ENCODE results near the gene SLC6A5. TPM values are rescaled to one million over a fixed set of nuclear protein-coding genes. Genes with fewer than 3 reads are reported as not detected.

SLC6A5 gene
- total RNA-seq, 3 donors from 2014 or later (not counting 1 experiment from before 2014, with no cell fraction given), result not detected

DNA sequence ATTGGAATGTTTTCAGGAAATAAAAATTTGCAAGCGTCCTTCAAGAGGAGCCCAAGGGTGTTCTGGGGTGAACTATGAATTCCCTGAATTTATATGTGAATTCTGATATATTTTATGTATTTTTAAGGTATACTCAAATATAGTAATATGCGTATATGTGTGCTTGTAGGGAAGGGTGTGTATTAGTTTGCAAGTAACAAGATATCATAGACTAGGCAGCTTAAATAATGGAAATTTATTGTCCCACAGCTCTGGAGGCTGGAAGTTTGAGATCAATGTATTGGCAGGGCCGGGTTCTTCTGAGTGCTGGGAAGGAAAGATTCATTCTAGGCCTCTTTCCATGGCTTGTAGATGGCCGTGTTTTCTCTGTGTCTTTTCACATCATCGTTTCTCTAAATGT is 16.2 kb upstream of the SLC6A5 start:
- Mint-ChIP-seq H3K4me1 (no peaks in the 10 kb centered on the region), H3K36me3 (no peaks in the 10 kb centered on the region), H3K4me3 (no peak overlapping the region), H3K27me3 (ENCODE audit: low read depth in 2 of 2) (peaks cover 0 to 8% of the 10 kb centered on the region in 2 donors), H3K9me3 (peaks cover 0 to 2% of the 10 kb centered on the region in 2 donors), H3K27ac (no peak overlapping the region)
- no peak for TF ChIP-seq CTCF (IDR thresholded peaks at IDR 0.05)
- Histone ChIP-seq H3K36me3 (ENCODE audit: control insufficient read depth, insufficient read depth, low read length) (no peaks in the 10 kb centered on the region), H3K4me3 (ENCODE audit: low read length) (no peak overlapping the region), H3K27me3 (ENCODE audit: control insufficient read depth, insufficient read depth, low read length) (no peaks in the 10 kb centered on the region), H3K9me3 (ENCODE audit: control insufficient read depth, insufficient read depth, low read length) (no peaks in the 10 kb centered on the region), H3K4me1 (ENCODE audit: control insufficient read depth, insufficient read depth, low read length) (no peaks in the 10 kb centered on the region), H3K27ac (ENCODE audit: low read length) (no peak overlapping the region)
- intact Hi-C loops (cut with micrococcal nuclease), result no loop called here
- WGBS (ENCODE audit: insufficient coverage), result 74% methylated on average over 5 of the region's 5 CpGs
- ATAC-seq (no peak), DNase-seq (no peak)

GRCh38 chr11:20584093-20584774 is 15.2 kb upstream of the SLC6A5 start:
- no peaks in the 10 kb centered on the region for H3K27me3 ChIP-seq (ENCODE audit: control insufficient read depth, insufficient read depth, low read length)
- no peaks in the 10 kb centered on the region for H3K36me3 ChIP-seq (ENCODE audit: control insufficient read depth, insufficient read depth, low read length)
- no peak overlapping the region for H3K4me3 ChIP-seq (ENCODE audit: low read length)
- H3K9me3 Mint-ChIP-seq, result peaks cover 0 to 2% of the 10 kb centered on the region in 2 donors
- H3K27ac ChIP-seq (ENCODE audit: low read length), result no peak overlapping the region
- H3K36me3 Mint-ChIP-seq, result no peaks in the 10 kb centered on the region
- intact Hi-C loops (cut with micrococcal nuclease), result no loop called here
- H3K27ac Mint-ChIP-seq, result no peak overlapping the region
- no peaks in the 10 kb centered on the region for H3K9me3 ChIP-seq (ENCODE audit: control insufficient read depth, insufficient read depth, low read length)
- peaks cover 3 to 14% of the 10 kb centered on the region in 2 donors for H3K27me3 Mint-ChIP-seq (ENCODE audit: low read depth in 2 of 2)
- 79% methylated on average over 4 of the region's 4 CpGs for WGBS (ENCODE audit: insufficient coverage)
- no peak overlapping the region for H3K4me3 Mint-ChIP-seq
- DNase-seq (no peak), ATAC-seq (no peak)
- no peaks in the 10 kb centered on the region for H3K4me1 ChIP-seq (ENCODE audit: control insufficient read depth, insufficient read depth, low read length)
- TF ChIP-seq CTCF (IDR thresholded peaks at IDR 0.05), result no peak
- no peaks in the 10 kb centered on the region for H3K4me1 Mint-ChIP-seq

GRCh38 chr11:20589796-20590195 is 9.6 kb upstream of the SLC6A5 start:
- H3K27me3 Mint-ChIP-seq (ENCODE audit: low read depth in 2 of 2), result peaks cover 14 to 28% of the 10 kb centered on the region in 2 donors
- H3K36me3 Mint-ChIP-seq, result no peaks in the 10 kb centered on the region
- no peak for TF ChIP-seq CTCF (IDR thresholded peaks at IDR 0.05)
- DNase-seq (no peak), ATAC-seq (no peak)
- 74% methylated on average over 6 of the region's 6 CpGs for WGBS (ENCODE audit: insufficient coverage)
- H3K4me1 Mint-ChIP-seq, result no peaks in the 10 kb centered on the region
- Histone ChIP-seq H3K9me3 (ENCODE audit: control insufficient read depth, insufficient read depth, low read length) (no peaks in the 10 kb centered on the region), H3K27ac (ENCODE audit: low read length) (no peak overlapping the region), H3K4me1 (ENCODE audit: control insufficient read depth, insufficient read depth, low read length) (no peaks in the 10 kb centered on the region), H3K4me3 (ENCODE audit: low read length) (no peak overlapping the region), H3K27me3 (ENCODE audit: control insufficient read depth, insufficient read depth, low read length) (peaks cover 3% of the 10 kb centered on the region), H3K36me3 (ENCODE audit: control insufficient read depth, insufficient read depth, low read length) (no peaks in the 10 kb centered on the region)
- intact Hi-C loops (cut with micrococcal nuclease), result no loop called here
- no peak overlapping the region for H3K4me3 Mint-ChIP-seq
- no peak overlapping the region for H3K27ac Mint-ChIP-seq
- H3K9me3 Mint-ChIP-seq, result peaks cover 0 to 2% of the 10 kb centered on the region in 2 donors

DNA sequence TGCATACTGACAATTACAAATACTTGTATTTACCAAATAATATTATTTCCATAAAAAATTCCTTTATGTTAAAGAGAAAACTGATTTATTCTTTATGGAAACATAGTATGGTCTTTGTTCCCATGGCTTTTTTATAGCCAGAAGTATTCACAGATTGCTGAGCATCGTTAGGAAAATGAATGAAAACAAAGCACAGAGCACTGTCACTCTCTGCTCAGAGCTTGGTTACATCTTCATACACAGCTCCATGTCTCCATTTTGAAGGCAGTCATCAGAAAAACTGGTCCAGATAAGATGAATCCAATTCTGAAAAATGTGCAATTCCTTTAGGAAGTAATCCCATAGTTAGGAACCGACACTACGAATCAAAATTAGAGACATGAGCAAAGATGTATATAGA is 9.0 kb upstream of the SLC6A5 start:
- H3K4me1 Mint-ChIP-seq, result no peaks in the 10 kb centered on the region
- intact Hi-C loops (cut with micrococcal nuclease), result no loop called here
- peaks cover 17 to 32% of the 10 kb centered on the region in 2 donors for H3K27me3 Mint-ChIP-seq (ENCODE audit: low read depth in 2 of 2)

More for the DNA sequence above, 9.0 kb upstream of the SLC6A5 start:
- Histone ChIP-seq H3K4me3 (ENCODE audit: low read length) (no peak overlapping the region), H3K36me3 (ENCODE audit: control insufficient read depth, insufficient read depth, low read length) (no peaks in the 10 kb centered on the region), H3K27me3 (ENCODE audit: control insufficient read depth, insufficient read depth, low read length) (peaks cover 3% of the 10 kb centered on the region), H3K4me1 (ENCODE audit: control insufficient read depth, insufficient read depth, low read length) (no peaks in the 10 kb centered on the region), H3K9me3 (ENCODE audit: control insufficient read depth, insufficient read depth, low read length) (no peaks in the 10 kb centered on the region), H3K27ac (ENCODE audit: low read length) (no peak overlapping the region)
- ATAC-seq (no peak), DNase-seq (no peak)
- Mint-ChIP-seq H3K36me3 (no peaks in the 10 kb centered on the region), H3K27ac (no peak overlapping the region), H3K4me3 (no peak overlapping the region), H3K9me3 (peaks cover 0 to 2% of the 10 kb centered on the region in 2 donors)
- TF ChIP-seq CTCF (IDR thresholded peaks at IDR 0.05), result no peak
- 50% methylated on average over 1 of the region's 3 CpGs for WGBS (ENCODE audit: insufficient coverage)
